Keratinocyte (primary cell): ENCODE results near the gene PPARD. TPM values are rescaled to one million over a fixed set of nuclear protein-coding genes. Genes with fewer than 3 reads are reported as not detected.

Source experiments
- DNase-seq: peaks from one replicate; pipeline ENCODE4 v3.0.0-alpha.2; 2011; ENCODE audit warnings: low read depth, missing footprints, low spot score
- FAIRE-seq: peaks from 2 replicates; lab custom pipeline; 2011; peaks lifted over from hg19 to GRCh38; lab: Jason Lieb, UNC
- H2AFZ ChIP-seq: 2 replicates; pipeline ENCODE4 v1.6.0; 2012; ENCODE audit warnings: low read length, control low read depth, inconsistent platforms; ENCODE audit not compliant: control insufficient read depth
- H3K27ac ChIP-seq: 2 replicates; pipeline ENCODE4 v1.5.1; 2011; ENCODE audit warnings: low read length; ENCODE audit not compliant: control insufficient read depth, insufficient read depth
- H3K27me3 ChIP-seq: 3 replicates; pipeline ENCODE4 v1.6.0; 2011; ENCODE audit warnings: low read length; ENCODE audit not compliant: control insufficient read depth, insufficient read depth; ENCODE audit errors: extremely low read depth
- H3K36me3 ChIP-seq, 2 experiments: 2 replicates in 1 of 2; 3 replicates in 1 of 2; pipeline ENCODE4 v1.5.1; 2011; ENCODE audit warnings: low read length in 2 of 2, mild to moderate bottlenecking in 1 of 2; ENCODE audit not compliant: control insufficient read depth in 2 of 2, insufficient read depth in 2 of 2; ENCODE audit errors: extremely low read depth in 1 of 2
- H3K4me1 ChIP-seq: 3 replicates; pipeline ENCODE4 v1.5.1; 2011; ENCODE audit warnings: low read length; ENCODE audit not compliant: control insufficient read depth, insufficient read depth; ENCODE audit errors: extremely low read depth
- H3K4me2 ChIP-seq: 3 replicates; pipeline ENCODE4 v1.6.0; 2011; ENCODE audit warnings: low read depth, low read length; ENCODE audit not compliant: control insufficient read depth, insufficient read depth; ENCODE audit errors: extremely low read depth
- H3K4me3 ChIP-seq, 3 experiments: fragments of 200-600 bp in 1 of 3; sonication (generic) in 1 of 3; 2 replicates in 2 of 3; 3 replicates in 1 of 3; pipeline ENCODE4 v1.5.1; 2011 to 2016; ENCODE audit warnings: low read length in 3 of 3, mild to moderate bottlenecking in 3 of 3, control low read depth in 2 of 3, inconsistent platforms in 1 of 3, low read depth in 1 of 3, mixed read lengths in 1 of 3, mixed run types in 1 of 3, moderate library complexity in 1 of 3; ENCODE audit not compliant: control insufficient read depth in 2 of 3, insufficient read depth in 2 of 3; ENCODE audit errors: extremely low read depth in 1 of 3
- H3K79me2 ChIP-seq: 2 replicates; pipeline ENCODE4 v1.6.0; 2012; ENCODE audit warnings: low read length; ENCODE audit not compliant: control insufficient read depth, insufficient read depth
- H3K9ac ChIP-seq: 3 replicates; pipeline ENCODE4 v1.6.0; 2011; ENCODE audit warnings: low read length; ENCODE audit not compliant: control insufficient read depth, insufficient read depth; ENCODE audit errors: extremely low read depth
- H3K9me1 ChIP-seq: 3 replicates; pipeline ENCODE4 v1.6.0; 2011; ENCODE audit warnings: low read length; ENCODE audit not compliant: control insufficient read depth, insufficient read depth; ENCODE audit errors: extremely low read depth
- H3K9me3 ChIP-seq: 2 replicates; pipeline ENCODE4 v1.5.1; 2012; ENCODE audit warnings: low read depth, low read length; ENCODE audit not compliant: control insufficient read depth
- H4K20me1 ChIP-seq: 3 replicates; pipeline ENCODE4 v1.6.0; 2011; ENCODE audit warnings: low read length; ENCODE audit not compliant: control insufficient read depth, insufficient read depth; ENCODE audit errors: extremely low read depth
- EZH2 ChIP-seq: IDR thresholded peaks from one replicate; pipeline ENCODE4 v1.6.1; 2012; ENCODE audit warnings: inconsistent platforms, mild to moderate bottlenecking, low read length, moderate library complexity
- dilution Hi-C: fragments of 300-500 bp; cut with MboI; formaldehyde crosslinking; loops from one replicate; pipeline ENCODE4 v1.7.0; 2020; ENCODE audit warnings: low sequenced_read_pairs; ENCODE audit not compliant: extremely low pct_ligation_motif_present
- polyA plus RNA-seq, 5 experiments: library from polyadenylated mRNA; depleted of rRNA in 3 of 5; stranded (reverse) in 3 of 5; stranded (forward) in 1 of 5; unstranded in 1 of 5; fragments of >200 nt; gene quantifications; 1 replicate in 1 of 5; 2 replicates in 3 of 5; 3 replicates in 1 of 5; pipeline versions ENCODE4 v1.2.1 to v1.2.3, GENCODE V29; 2011 to 2012; ENCODE audit warnings: missing spikeins in 2 of 5, low read depth in 1 of 5, low replicate concordance in 1 of 5
- TF ChIP-seq, protein P1 (sequence below), 3 experiments: IDR thresholded peaks in 1 of 3; conservative IDR thresholded peaks in 1 of 3; optimal IDR thresholded peaks in 1 of 3; 2 replicates in 2 of 3; 3 replicates in 1 of 3; pipeline versions ENCODE3 to v1.5.1; 2011; ENCODE audit warnings: low read length in 3 of 3, mild to moderate bottlenecking in 3 of 3, moderate library complexity in 2 of 3, control low read depth in 1 of 3, inconsistent platforms in 1 of 3; ENCODE audit not compliant: insufficient read depth in 2 of 3; ENCODE audit errors: extremely low read depth in 1 of 3

The PPARD gene
- polyA plus RNA-seq, 1 donor (not counting 4 experiments of a cell fraction or from before 2014, with no cell fraction given): 15.1 TPM

DNA sequence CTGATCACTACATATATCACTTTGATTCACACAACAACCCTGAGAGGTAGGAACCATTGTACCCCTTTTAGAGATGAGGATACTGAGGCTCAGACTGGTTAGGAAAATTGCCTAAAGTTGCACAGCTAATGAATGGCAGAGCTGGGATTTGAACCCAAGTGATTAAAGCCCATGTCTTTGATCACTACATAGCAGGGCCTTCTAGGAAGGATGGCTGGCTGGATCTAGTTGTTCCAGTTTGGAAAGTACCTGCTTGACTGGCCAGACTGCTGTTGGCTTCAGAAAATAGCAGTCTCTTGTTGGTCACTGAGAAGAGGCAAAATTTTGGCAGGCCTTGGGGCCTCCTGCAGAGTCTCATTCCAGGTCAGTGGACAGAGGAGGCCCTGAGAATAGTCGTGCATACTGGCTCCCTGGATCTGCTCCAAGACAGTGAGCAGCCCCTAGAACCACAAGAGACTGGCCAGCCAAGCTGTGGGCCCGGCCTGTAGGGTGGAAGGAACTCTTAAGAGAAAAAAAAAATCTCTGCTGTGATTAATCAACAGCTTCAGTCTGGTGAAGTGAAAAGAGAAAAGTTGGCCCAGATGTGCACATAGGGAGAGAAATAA is 17.5 kb downstream of the PPARD start:
- DNase-seq (no peak), FAIRE-seq (peak; percentile 17)
- H3K9ac ChIP-seq: no peak overlapping the region
- H3K79me2 ChIP-seq: peaks cover 10% of the 10 kb centered on the region
- peak overlapping the region; percentile 22 for H3K27ac ChIP-seq
- H2AFZ ChIP-seq: no peak overlapping the region
- TF ChIP-seq EZH2: no peak
- TF ChIP-seq, protein P1, sequence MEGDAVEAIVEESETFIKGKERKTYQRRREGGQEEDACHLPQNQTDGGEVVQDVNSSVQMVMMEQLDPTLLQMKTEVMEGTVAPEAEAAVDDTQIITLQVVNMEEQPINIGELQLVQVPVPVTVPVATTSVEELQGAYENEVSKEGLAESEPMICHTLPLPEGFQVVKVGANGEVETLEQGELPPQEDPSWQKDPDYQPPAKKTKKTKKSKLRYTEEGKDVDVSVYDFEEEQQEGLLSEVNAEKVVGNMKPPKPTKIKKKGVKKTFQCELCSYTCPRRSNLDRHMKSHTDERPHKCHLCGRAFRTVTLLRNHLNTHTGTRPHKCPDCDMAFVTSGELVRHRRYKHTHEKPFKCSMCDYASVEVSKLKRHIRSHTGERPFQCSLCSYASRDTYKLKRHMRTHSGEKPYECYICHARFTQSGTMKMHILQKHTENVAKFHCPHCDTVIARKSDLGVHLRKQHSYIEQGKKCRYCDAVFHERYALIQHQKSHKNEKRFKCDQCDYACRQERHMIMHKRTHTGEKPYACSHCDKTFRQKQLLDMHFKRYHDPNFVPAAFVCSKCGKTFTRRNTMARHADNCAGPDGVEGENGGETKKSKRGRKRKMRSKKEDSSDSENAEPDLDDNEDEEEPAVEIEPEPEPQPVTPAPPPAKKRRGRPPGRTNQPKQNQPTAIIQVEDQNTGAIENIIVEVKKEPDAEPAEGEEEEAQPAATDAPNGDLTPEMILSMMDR (optimal IDR thresholded peaks at IDR 0.05 in 1 of 3, IDR thresholded peaks at IDR 0.05 in 1 of 3, conservative IDR thresholded peaks at IDR 0.05 in 1 of 3; ENCODE audit: extremely low read depth in 1 of 3, insufficient read depth in 2 of 3, low read length in 3 of 3): no peak
- H3K4me1 ChIP-seq: peaks cover 13% of the 10 kb centered on the region
- H3K36me3 ChIP-seq: peaks cover 15 to 16% of the 10 kb centered on the region in 2 experiments
- no peak overlapping the region for H3K4me2 ChIP-seq
- no peak overlapping the region for H3K4me3 ChIP-seq
- dilution Hi-C loops: no loop called here
- H3K9me1 ChIP-seq: peaks cover 4% of the 10 kb centered on the region
- no peaks in the 10 kb centered on the region for H3K27me3 ChIP-seq
- no peaks in the 10 kb centered on the region for H4K20me1 ChIP-seq
- H3K9me3 ChIP-seq: no peaks in the 10 kb centered on the region

DNA sequence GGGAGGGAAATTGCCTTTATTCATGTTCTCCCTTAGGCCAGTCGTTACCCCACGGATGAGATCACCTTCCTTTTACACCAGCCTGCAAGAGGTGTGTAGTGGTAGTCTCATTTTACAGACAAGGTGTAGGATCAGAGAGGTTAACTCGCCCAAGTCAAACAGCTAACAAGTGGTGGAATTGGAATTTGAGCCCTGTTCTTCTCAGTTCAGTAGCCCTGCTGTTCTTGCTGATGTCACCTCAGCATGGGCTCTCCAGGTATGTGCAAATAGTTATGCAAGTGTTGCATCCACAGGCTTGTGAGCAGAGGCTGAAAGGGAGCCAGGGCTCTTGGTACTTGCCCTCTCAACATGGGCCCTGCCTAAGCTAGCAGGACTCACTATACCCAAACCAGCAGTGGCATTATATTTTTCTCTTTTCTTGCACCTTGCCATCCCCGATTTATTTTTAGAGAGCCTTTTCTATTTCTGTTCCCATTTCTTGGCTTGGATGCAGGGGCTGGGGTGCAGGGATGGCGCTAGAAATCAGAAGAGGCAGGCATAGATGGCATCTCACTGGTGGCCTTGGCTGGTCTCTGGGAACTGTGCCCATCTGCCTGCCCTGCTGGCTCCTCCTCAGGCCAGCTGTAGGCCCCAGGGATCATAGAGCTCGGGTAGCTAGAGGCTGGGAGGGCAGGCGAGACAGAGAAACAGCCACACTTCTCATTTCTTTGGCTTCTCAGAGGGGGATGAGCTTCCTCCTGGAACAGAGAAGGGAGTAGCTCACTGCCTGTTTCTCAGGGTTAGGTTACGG is 18.2 kb downstream of the PPARD start:
- Histone ChIP-seq H3K4me3 (no peak overlapping the region), H3K27me3 (no peaks in the 10 kb centered on the region), H3K79me2 (peaks cover 10% of the 10 kb centered on the region), H3K9me3 (no peaks in the 10 kb centered on the region), H3K9ac (no peak overlapping the region), H4K20me1 (no peaks in the 10 kb centered on the region), H3K4me2 (no peak overlapping the region), H3K27ac (no peak overlapping the region), H3K36me3 (peaks cover 14% of the 10 kb centered on the region in 2 experiments), H2AFZ (no peak overlapping the region), H3K4me1 (peaks cover 13% of the 10 kb centered on the region), H3K9me1 (peaks cover 4% of the 10 kb centered on the region)
- FAIRE-seq: peak; percentile 94
- dilution Hi-C loops: no loop called here
- DNase-seq: no peak
- TF ChIP-seq, protein P1 (optimal IDR thresholded peaks at IDR 0.05 in 1 of 3, IDR thresholded peaks at IDR 0.05 in 1 of 3, conservative IDR thresholded peaks at IDR 0.05 in 1 of 3; ENCODE audit: extremely low read depth in 1 of 3, insufficient read depth in 2 of 3, low read length in 3 of 3): no peak
- TF ChIP-seq EZH2: no peak
